ENCODE results near the gene TEAD1. TPM values are rescaled to one million over a fixed set of nuclear protein-coding genes. Genes with fewer than 3 reads are reported as not detected.
"Not testable (repeated sequence)": the region's sequence is repeated elsewhere in the genome, so short reads cannot be mapped to it uniquely, and the experiment has no call there.

TEAD1 gene
- polyA plus RNA-seq, 3 donors: 81.0 to 97.4 (median 96.6) TPM

DNA sequence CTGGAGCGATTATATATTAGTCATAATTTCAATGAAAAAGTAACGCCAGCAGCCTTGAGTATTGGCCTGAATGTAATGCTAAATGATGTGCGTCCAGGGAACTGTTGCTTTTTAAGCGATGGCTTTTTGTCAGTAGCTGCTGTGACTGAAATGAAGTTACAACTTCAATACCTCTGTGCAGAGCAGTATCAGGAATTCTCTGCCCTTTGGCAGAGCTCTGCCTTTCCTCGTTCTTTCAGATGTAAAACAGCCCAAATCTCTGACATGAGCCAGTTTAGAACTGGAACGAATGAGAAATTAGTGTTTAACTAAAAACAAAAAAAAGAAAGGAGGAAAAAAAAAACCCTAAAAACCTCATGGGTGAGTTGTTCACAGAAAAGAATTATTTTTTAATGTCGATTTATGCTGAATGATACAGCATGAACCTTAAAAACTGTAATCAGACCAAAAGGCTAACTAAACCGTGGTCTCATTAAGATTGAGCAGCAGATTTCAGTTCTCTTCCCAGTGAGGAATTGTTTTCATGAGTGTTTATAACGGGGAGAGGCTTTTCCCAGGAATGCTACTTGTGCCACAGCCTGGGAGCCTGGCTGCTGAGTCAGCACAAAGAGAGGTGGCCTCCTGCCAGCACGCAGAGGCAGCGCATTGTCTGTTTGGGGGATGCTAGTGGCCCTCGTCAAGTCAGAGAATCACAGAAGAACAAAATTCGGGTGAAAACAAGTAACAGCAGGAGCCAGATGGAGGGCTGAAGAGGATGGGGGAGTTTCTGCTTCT is 188.7 kb downstream of the TEAD1 start:
- DNase-seq: peak; percentile 60

- DNase-seq: no peak
Observed at GRCh38 chr11:12863605-12864121, 189.4 kb downstream of the TEAD1 start.

- peak; percentile 81 for DNase-seq
Observed at GRCh38 chr11:12864316-12865156, 190.3 kb downstream of the TEAD1 start.

GRCh38 chr11:12865863-12866595 is 191.8 kb downstream of the TEAD1 start:
- no peak for DNase-seq

- no peak for DNase-seq
Observed at GRCh38 chr11:12867531-12867930, 193.3 kb downstream of the TEAD1 start.

DNA sequence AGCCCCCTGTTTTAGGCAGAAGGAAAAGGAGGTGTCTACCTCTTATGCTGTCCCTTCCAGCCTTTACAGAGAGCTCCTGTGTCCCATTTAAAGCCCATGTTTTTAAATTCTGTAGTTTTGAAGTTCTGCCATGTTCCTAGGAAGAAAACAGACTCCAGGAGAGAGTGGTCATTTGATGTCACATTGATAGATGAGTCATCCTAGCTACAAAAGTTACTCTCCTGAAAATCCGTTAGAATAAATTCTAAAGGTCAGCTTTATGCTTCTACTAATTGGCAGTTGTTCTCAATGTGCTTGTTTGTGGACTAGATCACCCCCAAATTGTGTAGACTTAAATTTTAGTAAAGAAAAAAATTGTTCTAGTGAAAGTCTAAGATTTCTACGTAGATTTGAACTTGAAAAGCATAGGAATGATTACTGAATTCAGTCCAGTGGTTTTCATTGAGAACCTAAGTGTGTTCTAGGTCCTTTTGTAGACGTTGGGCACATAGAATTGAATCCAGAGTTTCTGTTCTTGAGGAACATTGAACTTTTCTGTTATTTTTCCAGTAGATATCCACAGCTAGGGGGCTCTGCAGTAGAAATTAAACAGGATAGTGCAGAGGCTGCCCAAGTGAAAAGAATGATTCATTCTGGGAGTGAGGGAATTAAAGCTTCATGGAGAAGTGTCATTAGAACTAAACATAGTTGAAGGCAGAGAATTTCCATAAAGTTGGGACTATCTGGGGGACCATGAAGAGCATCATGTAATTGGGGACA is 194.3 kb downstream of the TEAD1 start:
- no peak for DNase-seq

DNA sequence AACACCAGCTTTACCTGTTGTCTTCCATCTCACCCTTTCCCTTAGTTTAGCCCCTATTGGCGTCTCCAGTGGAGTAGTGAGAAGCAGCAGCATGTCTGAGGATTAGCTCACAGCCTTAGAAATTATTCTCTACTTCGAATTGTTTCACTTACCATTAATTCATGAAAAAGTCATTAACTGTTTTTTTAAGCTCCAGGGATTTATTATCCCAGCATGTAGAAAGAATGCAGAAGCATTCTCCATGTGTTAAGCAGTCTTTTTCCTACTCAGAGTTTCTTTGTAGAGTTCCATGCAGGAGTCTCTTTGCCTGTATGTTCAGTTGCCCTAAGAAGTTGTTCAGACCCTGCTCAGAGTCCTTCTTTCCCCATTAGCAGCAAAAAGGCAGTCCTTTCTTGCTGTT is 197.0 kb downstream of the TEAD1 start:
- no peak for DNase-seq

DNA sequence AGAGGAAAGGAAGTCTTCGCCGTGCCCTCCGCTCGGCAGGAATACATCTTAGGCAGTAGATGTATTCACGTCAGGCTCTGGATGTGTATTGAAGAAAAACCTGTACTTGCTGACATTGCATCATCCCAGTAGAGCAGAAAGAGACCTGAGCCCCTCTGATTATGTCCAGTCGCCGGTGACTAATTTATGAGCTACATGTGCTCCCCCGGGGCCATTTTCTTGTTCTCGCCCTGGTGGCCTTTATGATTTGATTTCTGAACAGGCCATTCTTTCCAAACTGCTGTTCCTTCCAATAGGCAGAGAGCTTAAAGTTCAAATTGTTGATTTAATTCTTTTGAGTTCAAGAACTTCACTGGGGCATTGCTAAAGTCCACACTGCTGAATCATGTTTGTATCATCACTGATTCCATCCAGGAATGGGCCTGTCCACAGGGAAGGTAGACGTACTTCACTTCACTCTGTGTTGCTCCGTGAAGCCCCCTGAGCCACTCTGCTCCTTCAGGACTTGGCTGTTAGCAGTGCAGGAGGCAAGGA is 197.6 kb downstream of the TEAD1 start:
- DNase-seq: no peak

GRCh38 chr11:12876340-12876739 is 202.1 kb downstream of the TEAD1 start:
- DNase-seq: no peak

GRCh38 chr11:12876988-12877387 is 202.8 kb downstream of the TEAD1 start:
- no peak for DNase-seq

GRCh38 chr11:12877508-12877907 is 203.3 kb downstream of the TEAD1 start:
- DNase-seq: not testable (repeated sequence)

GRCh38 chr11:12880327-12880726 is 206.1 kb downstream of the TEAD1 start:
- no peak for DNase-seq

DNA sequence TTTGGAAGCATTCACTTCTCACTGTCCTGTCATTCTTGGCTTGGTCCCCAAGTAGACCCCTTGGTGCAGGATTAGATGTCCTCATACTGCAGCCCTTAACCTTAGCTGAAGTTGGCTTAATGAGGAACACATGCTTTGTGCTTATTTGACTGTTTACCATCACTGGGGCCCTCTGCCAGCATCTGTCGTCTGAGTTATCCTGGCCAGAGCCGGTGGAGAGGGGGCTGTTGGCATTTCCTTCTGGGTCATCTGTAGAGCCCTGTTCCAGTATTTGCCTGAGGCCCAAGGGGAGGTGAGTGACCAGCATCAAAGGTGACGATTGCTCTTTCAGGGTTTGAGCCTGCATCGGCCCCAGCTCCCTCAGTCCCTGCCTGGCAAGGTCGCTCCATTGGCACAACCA is 208.4 kb downstream of the TEAD1 start:
- DNase-seq: no peak

DNA sequence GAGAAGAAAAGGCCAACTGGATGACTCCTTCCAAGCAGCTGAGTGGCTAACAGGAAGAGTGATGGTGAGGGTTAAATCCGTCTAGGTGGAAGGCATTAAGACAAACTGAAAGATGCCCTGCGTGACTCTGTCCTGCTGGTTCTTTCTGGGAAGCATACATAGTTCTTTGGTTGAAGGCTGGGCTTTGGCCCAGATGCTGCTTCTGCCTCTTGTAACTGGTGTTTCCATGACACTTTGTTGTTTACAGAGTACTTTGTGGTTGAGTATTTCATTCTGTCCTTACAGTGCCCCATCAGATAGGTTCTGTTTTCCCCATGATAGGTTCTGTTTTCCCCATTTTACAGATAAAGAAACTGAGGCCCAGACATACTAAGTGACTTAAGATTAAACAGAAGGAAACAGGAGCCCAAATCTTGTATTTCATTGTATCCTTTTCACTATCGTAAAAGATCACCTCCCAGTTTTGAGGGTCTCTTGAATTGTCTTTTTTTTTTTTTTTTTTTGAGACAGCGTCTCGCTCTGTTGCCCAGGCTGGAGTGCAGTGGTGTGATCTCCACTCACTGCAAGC is 210.6 kb downstream of the TEAD1 start:
- DNase-seq: no peak

DNA sequence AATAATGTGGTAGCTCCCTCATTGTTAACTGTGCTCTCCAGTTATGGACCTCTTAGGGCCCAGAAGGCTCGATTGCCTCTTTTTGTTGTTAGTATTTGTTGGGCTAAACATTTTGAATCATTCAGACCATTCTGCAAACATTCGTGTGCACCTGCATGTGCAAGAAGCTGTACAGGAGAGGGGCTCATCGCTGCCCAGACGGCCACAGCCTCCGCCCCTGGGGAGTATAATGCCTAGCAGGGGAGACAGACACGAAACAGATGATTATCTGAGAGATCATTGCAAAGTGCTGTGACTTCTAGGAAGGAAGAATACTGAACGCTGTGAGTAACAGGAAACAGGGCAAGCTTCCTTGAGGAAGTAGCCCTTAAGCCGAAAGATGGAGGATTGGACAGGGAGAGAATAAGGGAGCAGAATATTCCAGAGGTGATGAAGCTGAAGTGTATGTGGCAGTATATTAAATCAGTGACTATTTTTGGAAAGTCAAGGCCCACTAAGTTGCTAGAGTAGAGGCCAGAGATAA is 211.6 kb downstream of the TEAD1 start:
- DNase-seq: no peak

- no peak for DNase-seq
Observed at GRCh38 chr11:12886508-12886907, 212.3 kb downstream of the TEAD1 start.

GRCh38 chr11:12888525-12889158 is 214.4 kb downstream of the TEAD1 start:
- DNase-seq: peak; percentile 86

- no peak for DNase-seq
Observed at GRCh38 chr11:12889243-12889642, 215.0 kb downstream of the TEAD1 start.

DNA sequence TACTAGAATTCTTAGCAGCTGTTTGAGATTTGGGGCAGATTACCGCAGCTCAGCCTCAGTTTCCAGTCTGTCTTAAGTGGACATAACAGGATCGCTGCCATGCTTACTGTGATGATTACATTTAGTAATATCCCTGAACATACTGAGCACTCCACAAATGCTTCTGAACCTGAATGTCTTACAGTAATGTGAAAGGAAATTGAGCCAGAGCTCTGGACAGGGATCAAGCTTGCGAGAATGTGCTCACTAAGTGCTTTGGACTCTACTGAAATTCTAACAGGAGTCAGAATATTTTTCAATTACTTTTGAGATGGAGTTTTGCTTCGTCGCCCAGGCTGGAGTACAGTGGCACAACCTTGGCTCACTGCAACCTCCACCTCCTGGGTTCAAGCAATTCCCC is 216.3 kb downstream of the TEAD1 start:
- DNase-seq: no peak
